HEK293 (cell line): ENCODE measurements around the gene BRPF1.

Experiments
- CTCF ChIA-PET: fragments of 350-600 bp; formaldehyde crosslinking; extraction: SDS; loops from one replicate; lab custom pipeline; 2021; ENCODE audit warnings: antibody characterized with exemption; lab: Yijun Ruan, JAX
- POLR2A ChIA-PET: fragments of 300-600 bp; formaldehyde crosslinking; extraction: SDS; loops from one replicate; lab custom pipeline; 2020; ENCODE audit warnings: antibody characterized with exemption, inconsistent platforms; lab: Yijun Ruan, JAX
- H3K27ac ChIP-seq: fragments of 200-500 bp; sonication (Bioruptor generic); 2 replicates; pipeline ENCODE4 v1.5.1; 2014; ENCODE audit warnings: low read depth, low read length, control low read depth, inconsistent platforms; ENCODE audit errors: extremely low read depth
- H3K36me3 ChIP-seq, 2 experiments: fragments of 200-500 bp in 1 of 2; sonication (Bioruptor generic) in 1 of 2; 1 replicate in 1 of 2; 2 replicates in 1 of 2; pipeline ENCODE4 v1.5.1; 2014 to 2017; ENCODE audit warnings: inconsistent platforms in 2 of 2, low read length in 2 of 2; ENCODE audit not compliant: control insufficient read depth in 2 of 2, insufficient read depth in 1 of 2
- H3K4me1 ChIP-seq: fragments of 200-500 bp; sonication (Bioruptor generic); 2 replicates; pipeline ENCODE4 v1.5.1; 2014; ENCODE audit warnings: mild to moderate bottlenecking, low read length, inconsistent platforms; ENCODE audit not compliant: control insufficient read depth, insufficient read depth
- H3K4me3 ChIP-seq: 2 replicates; pipeline ENCODE4 v1.5.1; 2011; ENCODE audit warnings: low read depth, mild to moderate bottlenecking, control low read depth, low read length, moderate library complexity
- H3K9me3 ChIP-seq: fragments of 200-500 bp; sonication (Bioruptor generic); 2 replicates; pipeline ENCODE4 v1.5.1; 2014; ENCODE audit warnings: low read depth, low read length, inconsistent platforms; ENCODE audit not compliant: control insufficient read depth, insufficient read depth
- AEBP2 ChIP-seq: fragments of 450-650 bp; formaldehyde crosslinking; IDR thresholded peaks from 2 replicates; pipeline ENCODE4 v1.5.1; 2016; ENCODE audit warnings: missing biosample characterization, missing genetic modification characterization, borderline replicate concordance
- EGR2 ChIP-seq: fragments of 450-650 bp; formaldehyde crosslinking; IDR thresholded peaks from 2 replicates; pipeline ENCODE4 v1.5.1; 2016; ENCODE audit warnings: low read depth, missing biosample characterization, missing genetic modification characterization
- PRDM1 ChIP-seq: fragments of 450-650 bp; formaldehyde crosslinking; IDR thresholded peaks from 2 replicates; pipeline ENCODE4; 2016; ENCODE audit warnings: missing biosample characterization, missing genetic modification characterization
- SALL2 ChIP-seq: fragments of 450-650 bp; formaldehyde crosslinking; IDR thresholded peaks from 2 replicates; pipeline ENCODE4 v1.5.0; 2017; ENCODE audit warnings: missing biosample characterization, mild to moderate bottlenecking, missing genetic modification characterization, borderline replicate concordance
- ZFHX2 ChIP-seq: fragments of 450-650 bp; formaldehyde crosslinking; conservative IDR thresholded peaks from 2 replicates; pipeline ENCODE4 v1.5.1; 2016; ENCODE audit warnings: missing biosample characterization, missing genetic modification characterization
- ZFP37 ChIP-seq: fragments of 450-650 bp; formaldehyde crosslinking; IDR thresholded peaks from 2 replicates; pipeline ENCODE4 v1.5.1; 2016; ENCODE audit warnings: missing biosample characterization, missing genetic modification characterization
- ZNF138 ChIP-seq: fragments of 450-650 bp; formaldehyde crosslinking; IDR thresholded peaks from 2 replicates; pipeline ENCODE4 v1.5.1; 2016; ENCODE audit warnings: missing biosample characterization, missing genetic modification characterization, borderline replicate concordance
- ZNF140 ChIP-seq: fragments of 450-650 bp; formaldehyde crosslinking; IDR thresholded peaks from 2 replicates; pipeline ENCODE4 v1.5.1; 2016; ENCODE audit warnings: missing biosample characterization, missing genetic modification characterization
- ZNF16 ChIP-seq: fragments of 450-650 bp; formaldehyde crosslinking; IDR thresholded peaks from 2 replicates; pipeline ENCODE4 v1.5.1; 2016; ENCODE audit warnings: low read depth, missing biosample characterization, missing genetic modification characterization
- ZNF350 ChIP-seq: fragments of 450-650 bp; formaldehyde crosslinking; IDR thresholded peaks from 2 replicates; pipeline ENCODE4 v1.5.0; 2017; ENCODE audit warnings: missing biosample characterization, mild to moderate bottlenecking, missing genetic modification characterization
- ZNF433 ChIP-seq: fragments of 450-650 bp; formaldehyde crosslinking; IDR thresholded peaks from 2 replicates; pipeline ENCODE4 v1.5.1; 2016; ENCODE audit warnings: missing biosample characterization, missing genetic modification characterization, low read depth
- ZNF529 ChIP-seq: fragments of 450-650 bp; formaldehyde crosslinking; IDR thresholded peaks from 2 replicates; pipeline ENCODE4 v1.5.1; 2017; ENCODE audit warnings: missing genetic modification characterization, missing biosample characterization; ENCODE audit not compliant: insufficient replicate concordance
- ZNF558 ChIP-seq: fragments of 450-650 bp; formaldehyde crosslinking; IDR thresholded peaks from 2 replicates; pipeline ENCODE4 v1.5.1; 2016; ENCODE audit warnings: missing biosample characterization, missing genetic modification characterization
- ZNF777 ChIP-seq: fragments of 450-650 bp; formaldehyde crosslinking; IDR thresholded peaks from 2 replicates; pipeline ENCODE4 v1.5.1; 2017; ENCODE audit warnings: missing biosample characterization, missing genetic modification characterization, borderline replicate concordance
- ZSCAN16 ChIP-seq: fragments of 450-650 bp; formaldehyde crosslinking; IDR thresholded peaks from 2 replicates; pipeline ENCODE4 v1.5.1; 2016; ENCODE audit warnings: missing biosample characterization, missing genetic modification characterization
- TF ChIP-seq, protein P1 (sequence below): fragments of 450-650 bp; formaldehyde crosslinking; IDR thresholded peaks from 2 replicates; pipeline ENCODE4 v1.5.1; 2016; ENCODE audit warnings: missing biosample characterization, missing genetic modification characterization
- TF ChIP-seq, protein P2 (sequence below): fragments of 450-650 bp; formaldehyde crosslinking; optimal IDR thresholded peaks from 2 replicates; pipeline ENCODE3; 2016; ENCODE audit warnings: missing biosample characterization, mild to moderate bottlenecking, missing genetic modification characterization

The BRPF1 gene

DNA sequence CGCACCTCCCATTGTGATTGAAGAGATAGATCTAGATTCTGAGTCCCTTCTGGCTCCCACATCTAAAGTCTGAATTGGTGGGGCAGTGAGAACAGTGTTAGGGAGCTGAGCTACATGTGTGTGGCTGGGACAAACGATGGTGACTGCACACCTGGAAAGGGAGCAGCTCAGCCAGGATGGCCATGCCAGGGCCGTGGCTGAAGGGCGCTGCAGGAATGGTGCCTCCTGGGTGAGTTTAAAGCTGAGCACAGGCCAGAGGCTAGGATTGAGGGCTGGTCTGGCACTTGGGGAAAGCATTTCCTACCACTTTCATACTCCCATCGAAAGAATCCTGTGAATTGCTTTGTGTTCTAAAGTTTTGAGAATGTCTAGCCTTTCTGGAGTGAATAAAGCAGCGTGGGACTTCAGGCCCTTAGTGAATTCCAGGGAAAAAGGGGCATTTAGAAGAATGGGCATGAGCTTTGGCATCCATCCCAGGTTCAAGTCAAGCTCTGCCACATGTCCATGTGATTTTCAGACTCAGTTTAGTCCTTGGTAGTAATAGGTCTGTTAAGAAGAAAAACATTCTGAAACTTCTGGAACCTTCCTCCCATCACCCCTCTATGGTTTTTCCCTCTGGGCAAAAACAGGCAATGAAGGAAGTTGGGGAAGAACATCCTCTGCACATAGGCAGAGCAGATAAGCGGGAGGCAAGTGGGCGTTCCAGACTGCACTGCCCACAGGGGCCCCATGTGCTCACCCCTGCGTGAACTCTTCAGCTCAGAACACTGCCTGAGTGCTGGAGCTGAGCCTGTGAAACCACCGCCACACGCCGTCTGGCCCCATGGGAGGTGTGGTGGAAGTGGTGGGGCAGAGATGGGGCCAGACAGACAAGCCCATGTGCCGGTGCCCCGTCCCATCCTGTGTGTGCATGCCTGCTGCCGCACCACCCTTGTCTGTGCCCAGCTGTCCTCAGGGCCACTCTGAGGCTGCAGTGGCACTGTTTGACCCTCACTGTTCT, 40.8 kb upstream of the BRPF1 start:
- POLR2A ChIA-PET: no interaction called here
- no peak overlapping the region for H3K4me3 ChIP-seq
- CTCF ChIA-PET: interaction anchor here (2.0 kb wide), 1 partner anchor 187 kb away, joined by 5 read pairs; no protein-coding TSS in a partner anchor

DNA sequence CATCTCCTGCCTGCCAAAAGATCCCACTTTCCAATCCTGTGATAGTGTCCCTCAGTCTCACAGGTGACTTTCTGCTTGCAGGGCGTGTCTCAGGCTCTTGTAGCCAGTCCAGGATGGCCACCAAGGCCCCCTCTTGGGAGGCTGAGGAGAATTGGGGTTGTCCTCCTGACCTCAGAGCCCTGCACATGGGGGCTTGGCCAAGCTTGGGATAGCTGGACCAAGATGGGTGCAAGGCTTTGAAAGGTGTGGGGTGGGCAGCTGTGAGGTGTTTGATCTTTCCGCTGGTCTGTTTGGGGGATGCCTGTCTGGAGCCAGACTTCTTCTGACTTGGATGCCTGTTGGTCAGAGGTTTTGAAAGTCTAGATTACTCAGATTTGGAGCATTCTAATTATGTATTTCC, 39.9 kb upstream of the BRPF1 start:
- CTCF ChIA-PET: interaction anchor here (0.6 to 2.0 kb wide), 3 partner anchors 188 to 1464 kb away, joined by 3 to 5 read pairs (median 3); no protein-coding TSS in a partner anchor
- POLR2A ChIA-PET: no interaction called here
- no peak overlapping the region for H3K27ac ChIP-seq
- no peak overlapping the region for H3K4me3 ChIP-seq
- no peaks in the 10 kb centered on the region for H3K9me3 ChIP-seq
- H3K36me3 ChIP-seq: peaks cover 6 to 91% of the 10 kb centered on the region in 2 experiments; a peak in 2 of 3 replicates
- no peaks in the 10 kb centered on the region for H3K4me1 ChIP-seq
- TF ChIP-seq, protein P1, sequence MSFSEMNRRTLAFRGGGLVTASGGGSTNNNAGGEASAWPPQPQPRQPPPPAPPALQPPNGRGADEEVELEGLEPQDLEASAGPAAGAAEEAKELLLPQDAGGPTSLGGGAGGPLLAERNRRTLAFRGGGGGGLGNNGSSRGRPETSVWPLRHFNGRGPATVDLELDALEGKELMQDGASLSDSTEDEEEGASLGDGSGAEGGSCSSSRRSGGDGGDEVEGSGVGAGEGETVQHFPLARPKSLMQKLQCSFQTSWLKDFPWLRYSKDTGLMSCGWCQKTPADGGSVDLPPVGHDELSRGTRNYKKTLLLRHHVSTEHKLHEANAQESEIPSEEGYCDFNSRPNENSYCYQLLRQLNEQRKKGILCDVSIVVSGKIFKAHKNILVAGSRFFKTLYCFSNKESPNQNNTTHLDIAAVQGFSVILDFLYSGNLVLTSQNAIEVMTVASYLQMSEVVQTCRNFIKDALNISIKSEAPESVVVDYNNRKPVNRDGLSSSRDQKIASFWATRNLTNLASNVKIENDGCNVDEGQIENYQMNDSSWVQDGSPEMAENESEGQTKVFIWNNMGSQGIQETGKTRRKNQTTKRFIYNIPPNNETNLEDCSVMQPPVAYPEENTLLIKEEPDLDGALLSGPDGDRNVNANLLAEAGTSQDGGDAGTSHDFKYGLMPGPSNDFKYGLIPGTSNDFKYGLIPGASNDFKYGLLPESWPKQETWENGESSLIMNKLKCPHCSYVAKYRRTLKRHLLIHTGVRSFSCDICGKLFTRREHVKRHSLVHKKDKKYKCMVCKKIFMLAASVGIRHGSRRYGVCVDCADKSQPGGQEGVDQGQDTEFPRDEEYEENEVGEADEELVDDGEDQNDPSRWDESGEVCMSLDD (tag by site-specific recombination): no peak
- TF ChIP-seq SALL2 (tag by site-specific recombination): no peak
- no peak for TF ChIP-seq AEBP2 (tag by site-specific recombination)
- no peak for TF ChIP-seq ZNF529
- no peak for TF ChIP-seq ZSCAN16 (tag by site-specific recombination)
- no peak for TF ChIP-seq ZNF16 (tag by site-specific recombination)
- TF ChIP-seq ZNF777: no peak
- TF ChIP-seq ZNF558 (tag by site-specific recombination): no peak
- no peak for TF ChIP-seq PRDM1 (tag by site-specific recombination)
- no peak for TF ChIP-seq ZFP37 (tag by site-specific recombination)
- no peak for TF ChIP-seq ZNF140 (tag by site-specific recombination)
- TF ChIP-seq, protein P2, sequence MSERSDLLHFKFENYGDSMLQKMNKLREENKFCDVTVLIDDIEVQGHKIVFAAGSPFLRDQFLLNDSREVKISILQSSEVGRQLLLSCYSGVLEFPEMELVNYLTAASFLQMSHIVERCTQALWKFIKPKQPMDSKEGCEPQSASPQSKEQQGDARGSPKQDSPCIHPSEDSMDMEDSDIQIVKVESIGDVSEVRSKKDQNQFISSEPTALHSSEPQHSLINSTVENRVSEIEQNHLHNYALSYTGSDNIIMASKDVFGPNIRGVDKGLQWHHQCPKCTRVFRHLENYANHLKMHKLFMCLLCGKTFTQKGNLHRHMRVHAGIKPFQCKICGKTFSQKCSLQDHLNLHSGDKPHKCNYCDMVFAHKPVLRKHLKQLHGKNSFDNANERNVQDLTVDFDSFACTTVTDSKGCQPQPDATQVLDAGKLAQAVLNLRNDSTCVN (tag by site-specific recombination): no peak
- no peak for TF ChIP-seq ZNF138 (tag by site-specific recombination)

More for the DNA sequence above, 40.8 kb upstream of the BRPF1 start:
- no peak overlapping the region for H3K27ac ChIP-seq
- H3K4me1 ChIP-seq: no peaks in the 10 kb centered on the region
- peaks cover 3 to 94% of the 10 kb centered on the region in 2 experiments; a peak in 2 of 3 replicates for H3K36me3 ChIP-seq
- no peaks in the 10 kb centered on the region for H3K9me3 ChIP-seq
- TF ChIP-seq ZNF350 (tag by site-specific recombination) (no peak), EGR2 (tag by site-specific recombination) (peak; percentile 71; the same call in 1 of the 2 replicates), ZNF433 (tag by site-specific recombination) (no peak), ZFHX2 (tag by site-specific recombination) (peak; percentile 68)
